GM12878 (cell line): ENCODE data around the gene DNAAF2. TPM values are rescaled to one million over a fixed set of nuclear protein-coding genes. Genes with fewer than 3 reads are reported as not detected.
A peak's percentile ranks its signal among the peaks of the same experiment; 100 is the strongest.

Source experiments
- ATAC-seq: fragments of 200-7000 bp; cut with Tn5 transposase; 3 replicates; pipeline ENCODE4 v1.9.1; 2020; ENCODE audit warnings: mild to moderate bottlenecking, moderate library complexity
- BruUV-seq: library from RNA; stranded (reverse); fragments of 400-500 nt; replicated peaks from 2 replicates; lab custom pipeline; 2021; lab: Mats Ljungman, UMichigan
- CTCF ChIA-PET: fragments of 300-600 bp; sonication (Branson Sonifier 250); formaldehyde crosslinking; extraction: SDS; loops from one replicate; lab custom pipeline; 2021; ENCODE audit warnings: inconsistent platforms; lab: Yijun Ruan, JAX
- POLR2A ChIA-PET: fragments of 350-600 bp; formaldehyde crosslinking; extraction: SDS; loops from one replicate; lab custom pipeline; 2021; ENCODE audit warnings: inconsistent platforms; lab: Charles Lee
- RAD21 ChIA-PET: fragments of 300-600 bp; sonication (Branson Sonifier 250); formaldehyde crosslinking; loops from one replicate; lab custom pipeline; 2023; ENCODE audit warnings: antibody characterized with exemption; ENCODE audit not compliant: unreplicated experiment; lab: Charles Lee
- SMC1A ChIA-PET: fragments of 300-600 bp; sonication (Branson Sonifier 250); formaldehyde crosslinking; loops from one replicate; lab custom pipeline; 2023; ENCODE audit not compliant: unreplicated experiment, uncharacterized antibody; lab: Charles Lee
- DNase-seq: peaks from one replicate; pipeline ENCODE4 v3.0.0-alpha.2; 2011; ENCODE audit warnings: low read depth, low spot score
- FAIRE-seq: peaks from 3 replicates; lab custom pipeline; 2011; peaks lifted over from hg19 to GRCh38; lab: Jason Lieb, UNC
- H2AFZ ChIP-seq: 2 replicates; pipeline ENCODE4 v1.6.0; 2011; ENCODE audit warnings: low read depth, low read length, control low read depth; ENCODE audit not compliant: control insufficient read depth
- H3K27ac ChIP-seq: 2 replicates; pipeline ENCODE4 v1.5.1; 2011; ENCODE audit warnings: control low read depth; ENCODE audit not compliant: control insufficient read depth, insufficient read depth
- H3K27me3 ChIP-seq, 2 experiments: replicated peaks in 1 of 2; 2 replicates each; pipeline versions ENCODE4 v1.6.0 to v1.6.1; 2011; ENCODE audit warnings: low read length in 1 of 2; ENCODE audit not compliant: control insufficient read depth in 2 of 2, insufficient read depth in 2 of 2
- H3K36me3 ChIP-seq, 2 experiments: 2 replicates each; pipeline ENCODE4 v1.5.1; 2011; ENCODE audit warnings: low read length in 1 of 2; ENCODE audit not compliant: control insufficient read depth in 2 of 2, insufficient read depth in 2 of 2
- H3K4me1 ChIP-seq: 2 replicates; pipeline ENCODE4 v1.6.1; 2011; ENCODE audit warnings: mild to moderate bottlenecking, low read length, moderate library complexity, mixed read lengths; ENCODE audit not compliant: control insufficient read depth, insufficient read depth
- H3K4me2 ChIP-seq: 2 replicates; pipeline ENCODE4 v1.6.0; 2011; ENCODE audit warnings: control low read depth; ENCODE audit not compliant: control insufficient read depth, insufficient read depth
- H3K4me3 ChIP-seq: fragments of 200-600 bp; sonication (generic); 2 replicates; pipeline ENCODE4 v1.5.1; 2016
- H3K79me2 ChIP-seq: 2 replicates; pipeline ENCODE4 v1.6.0; 2011; ENCODE audit warnings: low read length; ENCODE audit not compliant: control insufficient read depth, insufficient read depth
- H3K9ac ChIP-seq: 2 replicates; pipeline ENCODE4 v1.8.0; 2011; ENCODE audit warnings: low read length, control low read depth, mixed read lengths; ENCODE audit not compliant: control insufficient read depth, insufficient read depth
- H3K9me3 ChIP-seq: replicated peaks from 3 replicates; pipeline ENCODE4 v1.5.1; 2011; ENCODE audit warnings: mild to moderate bottlenecking, low read length; ENCODE audit not compliant: control insufficient read depth, insufficient read depth
- H4K20me1 ChIP-seq: 2 replicates; pipeline ENCODE4 v1.6.0; 2011; ENCODE audit not compliant: control insufficient read depth, insufficient read depth
- BCL3 ChIP-seq: IDR thresholded peaks from 2 replicates; pipeline ENCODE4 v1.6.1; 2011; ENCODE audit warnings: borderline replicate concordance, low read depth, mild to moderate bottlenecking, moderate library complexity, low read length; ENCODE audit not compliant: insufficient read depth, poor library complexity, severe bottlenecking
- CEBPZ ChIP-seq: fragments of 150-350 bp; IDR thresholded peaks from 2 replicates; pipeline ENCODE4 v1.6.1; 2016; ENCODE audit warnings: low read depth, low read length
- E2F8 ChIP-seq: fragments of 450-650 bp; IDR thresholded peaks from 2 replicates; pipeline ENCODE4 v1.6.1; 2018; ENCODE audit warnings: mild to moderate bottlenecking, low read depth, moderate library complexity; ENCODE audit not compliant: partially characterized antibody
- EGR1 ChIP-seq, 2 experiments: IDR thresholded peaks; 1 replicate in 1 of 2; 2 replicates in 1 of 2; pipeline ENCODE4 v1.6.1; 2011 to 2012; ENCODE audit warnings: low read depth in 2 of 2, low read length in 2 of 2, borderline replicate concordance in 1 of 2, mild to moderate bottlenecking in 1 of 2, moderate library complexity in 1 of 2
- GABPA ChIP-seq: IDR thresholded peaks from 2 replicates; pipeline ENCODE4 v1.6.1; 2014; ENCODE audit warnings: antibody characterized with exemption, low read depth, mild to moderate bottlenecking, inconsistent platforms
- IKZF1 ChIP-seq: fragments of 450-650 bp; conservative IDR thresholded peaks from 2 replicates; pipeline ENCODE4 v1.6.1; 2017; ENCODE audit warnings: antibody characterized with exemption, mild to moderate bottlenecking
- ZNF217 ChIP-seq: fragments of 450-650 bp; IDR thresholded peaks from 2 replicates; pipeline ENCODE4 v1.6.1; 2017; ENCODE audit warnings: antibody characterized with exemption, mild to moderate bottlenecking
- WGBS: methylation state at CpG from one replicate; pipeline ENCODE4 v1.1.6; 2016; ENCODE audit warnings: low lambda C conversion rate; ENCODE audit not compliant: insufficient replicate concordance, insufficient coverage; ENCODE audit errors: missing lambda C conversion rate; 5-methylcytosine and 5-hydroxymethylcytosine counted together
- in situ Hi-C: fragments of 300-500 bp; cut with MboI; formaldehyde crosslinking; loops from 9 replicates; pipeline ENCODE4 v1.14.3; 2018; ENCODE audit warnings: mixed read lengths
- intact Hi-C: fragments of 100-400 bp; cut with micrococcal nuclease; formaldehyde crosslinking; loops from one replicate; pipeline ENCODE4 v1.14.2; 2022; ENCODE audit not compliant: unreplicated experiment
- polyA plus RNA-seq, 11 experiments: library from polyadenylated mRNA; depleted of rRNA in 4 of 11; unstranded in 6 of 11; stranded (reverse) in 5 of 11; fragments of >200 nt; fragmentation: Nextera tagmentation in 4 of 11; fragmentation: Illumina TruSeq in 1 of 11; extraction: Ambion mirVana in 4 of 11; extraction: Trizol in 1 of 11; gene quantifications; 1 replicate in 1 of 11; 2 replicates in 10 of 11; pipeline versions ENCODE4 v1.2.1 to v1.2.3, GENCODE V29; 2011 to 2016; ENCODE audit warnings: inconsistent platforms in 2 of 11, missing spikeins in 2 of 11, low read depth in 1 of 11
- total RNA-seq, 4 experiments: library from RNA; depleted of rRNA in 3 of 4; stranded (reverse); fragments of >200 nt in 3 of 4; fragmentation: Illumina TruSeq in 1 of 4; extraction: Trizol in 1 of 4; gene quantifications; 2 replicates each; pipeline versions ENCODE4 v1.2.1 to v1.2.3, GENCODE V29; 2013 to 2021

Gene DNAAF2
- total and polyA plus RNA-seq, 10 of the 15 experiments (the other 5 are each of a cell fraction or from before 2014, with no cell fraction given): 5.7 to 24.7 (median 10.8) TPM

GRCh38 chr14:49621114-49621881 lies 13.7 kb downstream of the DNAAF2 start (continued):
- TF ChIP-seq ZNF217: peak; percentile 81; the same call in 1 of the 2 replicates
- no peak for TF ChIP-seq E2F8
- TF ChIP-seq EGR1 (IDR thresholded peaks at IDR 0.05; ENCODE audit: borderline replicate concordance in 1 of 2, low read depth in 2 of 2, low read length in 2 of 2): no peak

GRCh38 chr14:49620182-49621113 lies 14.6 kb downstream of the DNAAF2 start, which contains the start of the genes MGAT2 and RPL36AL:
Gene MGAT2 (plus strand): TSS chr14:49620799. CDS start chr14:49621269, 470 bp downstream.
Gene RPL36AL (minus strand): TSS chr14:49620626. CDS start chr14:49619104, 1,522 bp downstream.
- intact Hi-C loops (loop anchor here (1.0 to 5.0 kb wide), 3 partner anchors 22 to 1047 kb away; partner anchors contain the start of genes LRR1, RPS29 and SAV1), in situ Hi-C loops (loop anchor here (10.0 kb wide), 1 partner anchor 1204 kb away; no protein-coding TSS in a partner anchor)
- Histone ChIP-seq H3K9ac (peak within 1 kb of the TSS; percentile 98), H3K9me3 (no peaks in the 10 kb centered on the region), H3K79me2 (peaks cover 82% of the 10 kb centered on the region), H4K20me1 (no peaks in the 10 kb centered on the region), H3K4me2 (peak within 1 kb of the TSS; percentile 95), H3K36me3 (peaks cover 0 to 6% of the 10 kb centered on the region in 2 experiments; a peak in 3 of 4 replicates), H3K4me3 (peak within 1 kb of the TSS; percentile 92), H3K27ac (peak within 1 kb of the TSS; percentile 98), H3K4me1 (no peaks in the 10 kb centered on the region; the same call in 1 of the 2 replicates), H2AFZ (peak within 1 kb of the TSS; percentile 73), H3K27me3 (no peaks in the 10 kb centered on the region)
- under 1% methylated on average over 78 of the region's 85 CpGs for WGBS
- DNase-seq: peak; percentile 97
- FAIRE-seq: peak; percentile 27
- no TSS peak for BruUV-seq
- peak; percentile 92 for ATAC-seq
- ChIA-PET POLR2A (interaction anchor here (0.5 to 6.2 kb wide), 29 partner anchors 8 to 1157 kb away, joined by 3 to 122 read pairs (median 6); partner anchors contain the start of genes DNAAF2, KLHDC2, LRR1 and NEMF), CTCF (interaction anchor here (0.8 to 2.7 kb wide), 15 partner anchors 9 to 242 kb away, joined by 3 to 23 read pairs (median 6); partner anchors contain the start of genes DNAAF2, LRR1, NEMF and RPS29), SMC1A (interaction anchor here (0.7 to 3.2 kb wide), 15 partner anchors 10 to 248 kb away, joined by 3 to 28 read pairs (median 5); partner anchors contain the start of genes LRR1 and RPS29), RAD21 (interaction anchor here (0.7 to 5.8 kb wide), 15 partner anchors 9 to 742 kb away, joined by 3 to 82 read pairs (median 5); partner anchors contain the start of genes DNAAF2, KLHDC2, LRR1 and RPS29)
- peak; percentile 90 for TF ChIP-seq GABPA
- TF ChIP-seq CEBPZ: no peak
- peak; percentile 82; the same call in 1 of the 2 replicates for TF ChIP-seq IKZF1
- peak; percentile 27 for TF ChIP-seq BCL3
